Smooth muscle cell of the brain vasculature (primary cell): ENCODE measurements around the gene CEP95.

Experiments
- DNase-seq: peaks from one replicate; pipeline ENCODE4 v3.0.0-alpha.2; 2012; ENCODE audit warnings: low read depth, low spot score

CEP95 gene

GRCh38 chr17:64519601-64520000, 12.8 kb downstream of the CEP95 start:
- DNase-seq = no peak

DNA sequence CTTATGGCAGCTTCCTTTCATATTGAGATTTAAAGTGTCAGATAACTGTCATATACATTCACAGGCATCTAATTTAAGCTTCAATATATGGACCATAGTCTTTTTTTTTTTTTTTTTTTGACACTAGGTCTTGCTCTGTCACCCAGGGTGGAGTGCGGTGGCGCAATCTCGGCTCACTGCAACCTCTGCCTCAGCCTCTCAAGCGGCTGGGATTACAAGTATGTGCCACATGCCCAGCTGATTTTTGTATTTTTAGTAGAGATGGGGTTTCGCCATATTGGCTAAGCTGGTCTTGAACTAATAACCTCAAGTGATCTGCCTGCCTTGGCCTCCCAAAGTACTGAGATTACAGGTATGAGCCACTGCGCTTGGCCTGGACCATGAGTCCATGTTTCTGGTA, 13.6 kb downstream of the CEP95 start:
- DNase-seq = no peak

DNA sequence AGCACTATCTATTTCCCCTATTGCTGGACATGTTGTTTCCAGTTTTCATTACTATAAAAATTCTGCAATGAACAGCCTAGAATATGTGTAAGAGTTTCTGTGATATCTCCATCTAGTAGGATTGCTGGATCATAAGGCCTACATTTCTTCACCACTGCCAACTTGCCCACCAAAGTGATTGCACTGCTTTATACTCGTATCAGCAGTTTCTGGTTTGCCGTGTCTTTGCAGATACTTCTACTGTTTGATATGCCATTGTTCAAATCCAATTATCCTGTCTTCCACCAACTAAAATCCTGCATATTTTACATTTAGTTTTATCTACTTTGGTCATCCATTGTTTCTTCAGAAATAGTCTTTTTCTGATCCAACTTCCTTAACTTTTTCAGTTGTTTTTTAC, 21.1 kb downstream of the CEP95 start:
- DNase-seq = no peak

DNA sequence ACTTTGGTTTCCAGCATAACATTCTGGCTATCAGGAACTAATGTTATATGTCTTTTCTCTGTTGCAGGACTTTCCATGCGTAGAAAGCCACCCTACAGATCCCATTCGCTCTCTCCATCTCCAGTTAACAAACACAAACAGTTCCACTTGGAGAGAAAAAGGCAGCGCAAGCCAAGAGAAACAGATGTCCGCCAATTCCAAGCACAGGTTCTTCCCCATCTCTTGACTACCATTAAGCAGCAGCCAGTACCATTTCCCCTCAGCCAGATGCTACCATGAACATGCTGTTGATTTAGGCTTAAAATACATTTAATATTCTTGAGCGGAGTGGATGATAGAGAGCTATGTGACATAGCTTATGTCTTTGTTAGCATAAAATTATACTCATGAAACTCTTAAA, 22.4 kb downstream of the CEP95 start:
- no peak for DNase-seq

GRCh38 chr17:64531955-64532371, 25.2 kb downstream of the CEP95 start:
- DNase-seq = no peak

DNA sequence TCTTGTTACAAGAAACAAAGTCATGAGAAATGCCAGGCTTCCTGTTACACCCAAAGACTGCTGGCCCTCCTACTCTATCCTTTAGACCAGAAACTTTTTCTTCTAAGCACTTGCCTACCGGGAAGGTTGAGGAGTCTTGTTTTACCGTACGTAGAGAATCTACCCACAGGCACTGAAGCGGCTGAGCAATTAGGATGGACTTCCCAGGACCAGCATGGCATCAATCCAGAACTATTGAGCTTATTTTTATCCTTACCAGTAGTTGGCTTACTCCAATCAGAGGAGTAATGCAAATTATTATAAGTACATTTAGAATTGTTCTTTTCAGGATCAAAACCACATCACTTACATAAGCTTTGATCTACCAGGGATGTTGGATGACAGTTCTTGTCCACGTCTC, 25.6 kb downstream of the CEP95 start:
- no peak for DNase-seq

GRCh38 chr17:64533784-64534183, 27.0 kb downstream of the CEP95 start:
- no peak for DNase-seq

DNA sequence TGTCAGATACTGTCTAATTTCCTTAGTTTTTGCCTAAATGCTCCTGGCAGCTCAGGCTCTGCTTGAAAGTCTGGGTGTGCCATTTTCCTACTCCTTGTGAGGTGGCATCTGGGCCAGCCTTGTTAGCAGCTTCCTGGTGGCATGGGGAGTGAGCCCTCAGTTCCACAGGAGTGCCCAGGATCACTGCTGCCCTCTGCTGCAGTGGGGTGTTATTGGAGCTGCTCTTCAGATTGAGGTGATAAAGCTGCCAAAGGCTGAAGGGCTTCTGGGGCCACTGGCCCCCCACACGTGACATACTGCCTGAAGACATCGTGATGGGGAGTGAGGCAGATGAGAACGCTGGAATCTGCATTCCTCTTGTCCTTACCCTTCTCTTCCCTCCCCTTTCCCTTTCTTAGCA, 27.4 kb downstream of the CEP95 start:
- no peak for DNase-seq

- DNase-seq = no peak
These were observed 28.6 kb downstream of the CEP95 start for GRCh38 chr17:64535357-64535756.

DNA sequence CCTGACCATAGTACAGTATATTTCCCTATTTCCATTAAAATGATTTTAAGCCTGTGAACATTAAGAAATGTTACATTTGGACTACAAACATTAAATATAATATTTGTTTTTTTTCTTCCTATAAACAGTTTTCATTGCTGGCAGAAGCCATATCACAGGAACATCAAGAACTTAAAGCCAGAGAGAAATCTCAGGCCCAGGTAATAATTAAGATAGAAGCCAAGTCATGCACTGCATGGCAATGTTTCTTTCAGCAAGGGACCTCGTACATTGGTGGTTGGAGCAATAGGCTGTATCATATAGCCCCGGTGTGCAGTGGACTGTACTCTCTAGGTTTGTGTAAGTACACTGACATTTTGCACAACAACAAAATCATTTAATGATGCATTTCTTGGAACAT, 30.1 kb downstream of the CEP95 start:
- DNase-seq = no peak

DNA sequence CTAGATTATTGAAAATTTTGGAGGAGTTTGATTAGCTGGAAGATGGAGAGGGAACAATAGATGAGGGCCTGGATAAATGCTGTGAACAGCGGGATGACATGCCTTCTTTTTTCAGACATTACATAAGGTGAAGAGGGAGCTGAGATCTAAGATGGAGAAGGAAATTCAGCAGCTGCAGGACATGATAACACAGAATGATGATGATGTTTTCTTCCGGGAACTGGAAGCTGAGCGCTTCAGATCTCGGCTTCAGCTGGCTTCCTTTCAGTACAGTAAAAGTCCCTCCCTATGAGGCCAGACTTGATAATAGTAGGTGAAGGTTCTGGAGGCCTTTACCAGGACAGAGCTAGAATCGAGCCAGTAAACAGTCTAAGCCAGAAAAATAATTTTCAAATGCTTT, 30.7 kb downstream of the CEP95 start:
- DNase-seq = no peak

DNA sequence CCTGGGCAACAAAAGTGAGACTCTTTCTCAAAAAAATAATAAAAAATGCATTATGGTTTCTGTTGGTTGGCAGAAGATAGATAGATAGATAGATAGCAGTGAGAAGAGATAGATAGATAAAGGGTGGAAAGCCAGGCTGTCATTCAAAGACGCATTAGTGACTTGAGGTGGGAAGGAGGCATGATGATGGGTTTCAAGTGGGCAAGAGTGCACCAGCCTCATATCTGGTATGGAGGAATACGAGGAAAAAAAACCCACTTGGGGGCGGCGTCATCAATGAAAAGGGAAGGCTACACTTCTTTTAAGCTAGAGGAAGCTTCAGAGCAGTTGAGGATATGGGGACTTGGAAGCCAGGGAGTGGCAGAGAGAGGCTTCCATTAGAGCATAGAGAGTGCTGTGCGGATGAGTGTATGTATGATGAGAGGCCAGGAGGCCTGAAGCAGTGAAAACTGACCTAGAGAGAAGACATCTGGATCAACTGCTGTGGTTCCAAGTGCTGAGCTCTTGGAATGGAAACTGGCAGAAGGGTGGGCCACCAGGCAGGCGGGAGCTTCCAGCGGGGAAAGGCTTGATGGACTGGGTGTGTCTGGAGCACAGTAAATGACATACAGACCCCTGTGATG, 31.8 kb downstream of the CEP95 start:
- DNase-seq = no peak

- DNase-seq = no peak
These were observed 33.5 kb downstream of the CEP95 start for GRCh38 chr17:64540118-64540776.

GRCh38 chr17:64544742-64545141, 38.0 kb downstream of the CEP95 start:
- DNase-seq = no peak

- no peak for DNase-seq
These were observed 39.9 kb downstream of the CEP95 start for GRCh38 chr17:64546716-64547115.

- DNase-seq = no peak
These were observed 40.5 kb downstream of the CEP95 start for GRCh38 chr17:64547319-64547718.

DNA sequence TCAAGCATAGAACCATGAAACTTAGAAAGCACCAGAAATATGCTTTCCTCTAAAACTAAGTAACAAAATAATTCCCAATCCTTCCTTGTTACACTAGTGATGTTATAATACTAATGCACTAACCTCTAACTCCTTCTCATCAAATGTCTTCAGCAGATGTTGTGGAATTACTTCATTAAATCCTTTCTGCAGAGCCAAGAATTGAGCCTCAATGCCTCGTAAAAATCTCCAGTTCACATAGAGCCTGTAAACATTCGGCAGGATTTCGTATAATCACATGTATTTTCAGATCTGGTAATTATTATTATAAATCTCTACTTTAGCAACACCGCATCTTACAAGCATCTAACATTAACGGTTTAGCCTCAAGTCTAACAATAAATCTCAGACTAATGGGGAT, 44.7 kb downstream of the CEP95 start:
- DNase-seq = no peak

DNA sequence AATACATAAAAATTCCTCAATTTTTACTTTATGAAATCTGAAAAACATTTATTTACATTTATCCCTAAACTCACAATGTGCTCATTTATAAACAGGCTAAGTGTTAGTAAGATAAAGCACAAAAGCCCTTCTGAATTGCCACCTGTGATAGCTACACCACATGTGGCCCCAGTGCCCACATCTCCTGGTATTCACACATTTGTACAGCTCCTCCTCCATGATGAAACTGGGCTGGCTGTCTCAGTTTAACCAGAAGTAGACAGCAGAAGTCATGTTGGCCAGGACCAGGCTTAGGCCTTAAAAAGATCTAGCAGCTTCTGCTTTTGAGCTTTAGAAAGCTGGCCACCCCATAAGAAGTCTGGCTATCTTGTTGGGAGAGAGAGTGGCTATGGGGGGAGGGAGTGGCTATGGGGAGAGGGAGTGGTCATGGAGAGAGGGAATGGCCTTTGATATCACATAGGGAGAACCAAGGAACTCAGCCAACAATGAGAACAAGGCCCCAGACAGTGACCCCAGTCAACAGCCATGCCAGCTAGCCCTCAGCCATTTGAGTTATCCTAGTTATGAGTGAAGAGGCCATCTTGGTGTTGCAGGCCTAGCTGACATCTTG, 47.4 kb downstream of the CEP95 start:
- DNase-seq = no peak

DNA sequence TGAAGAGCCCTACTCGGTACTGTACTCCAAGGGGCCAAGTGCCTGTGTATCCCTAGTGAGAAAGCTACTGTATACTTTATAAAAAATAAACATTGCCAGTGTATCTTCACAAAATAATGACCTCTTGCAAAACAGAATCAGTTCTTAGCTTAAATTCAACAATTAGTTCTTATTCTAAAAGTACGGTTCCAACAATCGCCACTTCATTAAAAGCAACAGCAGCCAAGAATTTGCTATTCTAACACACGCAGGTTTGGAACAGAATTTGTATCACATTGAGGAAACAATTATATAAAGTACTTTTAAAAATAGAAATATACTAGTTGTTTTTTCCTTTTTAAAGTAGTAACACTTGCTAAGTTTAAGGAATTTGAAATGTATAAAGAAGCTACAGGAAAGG, 48.5 kb downstream of the CEP95 start:
- DNase-seq = no peak

DNA sequence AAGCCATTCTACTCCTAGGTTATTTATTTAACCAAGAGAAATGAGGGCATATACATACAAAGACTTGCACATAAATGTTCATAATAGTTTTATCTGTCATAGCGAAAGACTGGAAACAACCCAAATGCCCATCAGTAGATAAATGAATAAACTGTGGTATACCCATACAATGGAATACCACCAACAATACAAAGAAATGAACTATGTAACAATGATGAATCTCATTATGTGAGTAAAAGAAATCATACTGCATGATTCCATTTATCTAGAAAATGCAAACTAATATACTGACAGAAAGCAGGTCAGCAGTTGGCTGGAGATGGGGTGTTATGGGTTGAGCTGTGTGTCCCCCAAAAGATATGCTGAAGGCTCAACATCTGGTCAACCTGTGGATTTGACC, 57.3 kb downstream of the CEP95 start:
- no peak for DNase-seq

- no peak for DNase-seq
These were observed 58.8 kb downstream of the CEP95 start for GRCh38 chr17:64565563-64565962.

GRCh38 chr17:64571746-64572145, 65.0 kb downstream of the CEP95 start:
- DNase-seq = no peak

GRCh38 chr17:64572682-64573154, 65.9 kb downstream of the CEP95 start:
- DNase-seq = no peak
